DMS 273 (cell line): ENCODE data around the gene CLMP.

Source experiments
- DNase-seq: peaks from one replicate; lab custom pipeline; 2025; ENCODE audit not compliant: unreplicated experiment; lab: John Stamatoyannopoulos, UW

Gene CLMP

GRCh38 chr11:123191939-123192338, 3.1 kb downstream of the CLMP start:
- no peak for DNase-seq

- no peak for DNase-seq
These were observed 4.5 kb downstream of the CLMP start for GRCh38 chr11:123190518-123190917.

GRCh38 chr11:123188508-123189165, 6.4 kb downstream of the CLMP start:
- no peak for DNase-seq

- peak; percentile 20 for DNase-seq
These were observed 7.2 kb downstream of the CLMP start for GRCh38 chr11:123187665-123188507.

- no peak for DNase-seq
These were observed 7.8 kb downstream of the CLMP start for GRCh38 chr11:123187248-123187647.

GRCh38 chr11:123186286-123186685, 8.8 kb downstream of the CLMP start:
- DNase-seq: no peak

GRCh38 chr11:123185326-123185725, 9.7 kb downstream of the CLMP start:
- no peak for DNase-seq

- no peak for DNase-seq
These were observed 10.5 kb downstream of the CLMP start for GRCh38 chr11:123184531-123184930.

GRCh38 chr11:123183391-123184099, 11.5 kb downstream of the CLMP start:
- no peak for DNase-seq

GRCh38 chr11:123181767-123182500, 13.1 kb downstream of the CLMP start:
- DNase-seq: no peak

GRCh38 chr11:123181075-123181474, 14.0 kb downstream of the CLMP start:
- DNase-seq: no peak

- DNase-seq: no peak
These were observed 14.5 kb downstream of the CLMP start for GRCh38 chr11:123180574-123180973.

- no peak for DNase-seq
These were observed 14.9 kb downstream of the CLMP start for GRCh38 chr11:123180166-123180565.

GRCh38 chr11:123179586-123179985, 15.5 kb downstream of the CLMP start:
- DNase-seq: peak; percentile 15

GRCh38 chr11:123178186-123178585, 16.9 kb downstream of the CLMP start:
- no peak for DNase-seq

- no peak for DNase-seq
These were observed 18.3 kb downstream of the CLMP start for GRCh38 chr11:123176785-123177184.

- peak; percentile 75 for DNase-seq
These were observed 20.6 kb downstream of the CLMP start for GRCh38 chr11:123174196-123175183.

- no peak for DNase-seq
These were observed 21.2 kb downstream of the CLMP start for GRCh38 chr11:123173856-123174186.

- peak; percentile 79 for DNase-seq
These were observed 21.8 kb downstream of the CLMP start for GRCh38 chr11:123173040-123173855.
